Esophagus muscularis mucosa (tissue), 3 donors: ENCODE results near the gene OR10J4.

Experiments
- POLR2A ChIP-seq: fragments of 450-650 bp; IDR thresholded peaks from one replicate; pipeline ENCODE4 v1.6.1; 2017; ENCODE audit warnings: antibody characterized with exemption, moderate library complexity, mild to moderate bottlenecking, low read depth
- TF ChIP-seq, protein P1 (sequence below), 3 experiments: fragments of 200-600 bp in 2 of 3; fragments of 450-650 bp in 1 of 3; sonication (generic) in 2 of 3; IDR thresholded peaks; one replicate each; pipeline ENCODE4 v1.5.1; 2017 to 2019; ENCODE audit warnings: antibody characterized with exemption in 3 of 3, mild to moderate bottlenecking in 2 of 3, moderate library complexity in 1 of 3

DNA sequence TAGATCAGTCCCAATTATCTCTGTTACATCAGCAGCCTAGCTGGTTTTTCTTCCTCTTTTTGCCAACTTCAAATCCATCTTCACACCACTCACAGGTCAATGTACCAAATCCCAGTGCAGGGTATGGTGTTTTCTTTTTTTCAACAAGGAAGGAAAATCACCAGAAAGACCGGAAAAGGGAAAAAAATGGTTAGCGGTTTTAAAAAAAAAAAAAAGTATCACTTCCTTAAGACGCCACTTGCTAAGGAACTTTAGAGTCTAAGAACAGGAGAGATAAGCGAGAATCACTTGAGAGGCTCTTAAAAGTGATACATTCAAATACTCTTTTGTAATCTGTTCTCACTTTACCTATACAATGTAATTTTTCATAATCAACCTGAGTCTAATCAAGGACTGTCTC lies 4.5 kb downstream of the OR10J4 start:
- TF ChIP-seq POLR2A = no peak
- TF ChIP-seq, protein P1, sequence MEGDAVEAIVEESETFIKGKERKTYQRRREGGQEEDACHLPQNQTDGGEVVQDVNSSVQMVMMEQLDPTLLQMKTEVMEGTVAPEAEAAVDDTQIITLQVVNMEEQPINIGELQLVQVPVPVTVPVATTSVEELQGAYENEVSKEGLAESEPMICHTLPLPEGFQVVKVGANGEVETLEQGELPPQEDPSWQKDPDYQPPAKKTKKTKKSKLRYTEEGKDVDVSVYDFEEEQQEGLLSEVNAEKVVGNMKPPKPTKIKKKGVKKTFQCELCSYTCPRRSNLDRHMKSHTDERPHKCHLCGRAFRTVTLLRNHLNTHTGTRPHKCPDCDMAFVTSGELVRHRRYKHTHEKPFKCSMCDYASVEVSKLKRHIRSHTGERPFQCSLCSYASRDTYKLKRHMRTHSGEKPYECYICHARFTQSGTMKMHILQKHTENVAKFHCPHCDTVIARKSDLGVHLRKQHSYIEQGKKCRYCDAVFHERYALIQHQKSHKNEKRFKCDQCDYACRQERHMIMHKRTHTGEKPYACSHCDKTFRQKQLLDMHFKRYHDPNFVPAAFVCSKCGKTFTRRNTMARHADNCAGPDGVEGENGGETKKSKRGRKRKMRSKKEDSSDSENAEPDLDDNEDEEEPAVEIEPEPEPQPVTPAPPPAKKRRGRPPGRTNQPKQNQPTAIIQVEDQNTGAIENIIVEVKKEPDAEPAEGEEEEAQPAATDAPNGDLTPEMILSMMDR (IDR thresholded peaks at IDR 0.05) = no peak
